ENCODE measurements around the gene SGTB.

SGTB gene

DNA sequence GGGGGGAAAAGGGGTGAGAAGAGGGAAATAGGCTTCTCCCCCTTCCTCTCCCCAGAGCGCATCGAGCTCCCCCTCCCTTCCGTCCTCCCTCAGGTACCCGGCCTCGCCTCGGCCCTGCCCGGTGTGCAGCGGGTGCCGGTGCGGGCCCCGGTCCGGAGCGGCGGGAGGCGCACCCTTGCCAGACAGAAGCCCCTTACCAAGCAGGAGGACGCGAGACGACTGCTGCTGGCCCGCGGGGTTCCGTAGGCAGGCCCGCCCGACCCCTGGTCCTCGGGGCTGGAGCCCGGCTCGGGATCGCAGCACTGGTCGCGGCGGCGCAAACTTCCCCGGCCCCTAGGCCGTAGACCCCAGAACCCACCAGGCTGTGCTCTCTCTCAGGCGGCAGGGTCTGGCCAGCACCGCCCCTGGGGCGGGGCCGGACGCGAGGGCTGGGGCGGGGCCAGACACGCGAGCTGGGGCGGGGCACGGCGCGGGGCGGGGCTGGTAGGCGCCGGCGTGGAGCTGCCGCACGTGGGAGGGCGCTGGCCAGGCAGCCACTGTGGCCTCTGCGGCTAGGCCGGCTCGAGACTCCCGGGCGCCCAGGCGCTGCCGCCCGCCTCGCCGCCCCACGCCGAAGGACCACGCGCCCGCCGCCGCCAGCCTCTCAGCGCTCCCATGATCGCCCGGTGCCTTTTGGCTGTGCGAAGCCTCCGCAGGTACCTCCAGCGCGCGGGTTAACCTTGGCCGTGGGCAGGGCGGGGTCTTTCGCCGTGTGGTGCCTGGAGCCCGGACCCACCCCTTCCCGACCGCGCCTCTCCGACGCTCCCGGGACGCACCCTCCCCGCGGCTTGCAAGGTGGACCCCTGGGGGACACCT lies at the start of gene SGTB, which contains the start of gene NLN:
SGTB (minus strand) TSS at position 390 of the 855 bp plus-strand sequence. CDS start 1,302 bp downstream, outside the sequence.
NLN (plus strand) TSS at position 486 of the 855 bp plus-strand sequence; CDS start at position 655, 169 bp downstream.
- FAIRE-seq (no peak), DNase-seq (ENCODE audit: extremely low spot score, insufficient read length, low read depth) (peak; percentile 92)

- no peak for DNase-seq (ENCODE audit: extremely low spot score, insufficient read length, low read depth)
- FAIRE-seq, result no peak
Observed at GRCh38 chr5:65771266-65771665, 49.4 kb upstream of the SGTB start.

- FAIRE-seq (no peak), DNase-seq (ENCODE audit: extremely low spot score, insufficient read length, low read depth) (no peak)
Observed at GRCh38 chr5:65769539-65769938, 47.6 kb upstream of the SGTB start.

DNA sequence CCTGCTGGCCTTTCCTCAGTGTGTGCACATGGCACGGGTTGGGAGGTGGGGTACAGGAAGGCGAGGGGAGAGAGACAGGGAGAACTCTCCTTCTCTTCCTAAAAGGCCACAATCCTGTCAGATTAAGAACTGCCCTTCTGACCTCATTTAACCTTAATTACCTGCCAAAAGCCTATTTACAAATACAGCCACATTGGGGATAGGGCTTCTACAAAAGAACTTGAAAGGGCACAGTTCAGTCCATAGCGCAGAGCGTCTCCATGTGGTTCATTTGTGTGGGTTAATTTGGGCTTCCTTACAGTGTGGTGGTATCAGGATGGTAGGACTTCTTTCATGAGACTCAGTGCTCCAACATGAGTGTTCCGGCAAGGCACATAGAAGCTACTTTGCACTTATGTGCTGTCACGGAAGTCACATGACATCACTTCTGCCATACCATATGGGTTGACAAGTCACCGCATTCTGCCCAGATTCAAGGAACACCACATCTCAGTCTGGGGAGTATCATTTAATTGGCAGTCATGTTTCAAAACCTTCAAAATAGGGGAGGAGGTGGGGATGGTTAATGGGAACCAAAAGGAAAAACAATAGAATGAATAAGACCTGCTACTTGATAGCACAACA lies 46.9 kb upstream of the SGTB start:
- FAIRE-seq, result no peak

DNA sequence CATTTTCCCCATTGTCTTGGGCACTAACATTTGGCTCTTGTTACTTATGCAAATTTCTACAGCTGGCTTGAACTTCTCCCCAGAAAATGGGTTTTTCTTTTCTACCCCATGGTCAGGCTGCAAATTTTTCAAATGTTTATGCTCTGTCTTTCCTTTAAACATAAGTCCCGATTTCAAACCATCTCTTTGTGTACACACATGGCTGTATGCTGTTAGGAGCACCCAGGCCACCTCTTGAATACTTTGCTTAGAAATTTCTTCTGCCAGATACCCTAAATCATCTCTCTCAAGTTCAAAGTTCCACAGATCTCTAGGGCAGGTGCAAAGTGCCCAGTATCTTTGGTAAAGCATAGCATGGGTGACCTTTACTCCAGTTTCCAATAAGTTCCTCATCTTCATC lies 45.7 kb upstream of the SGTB start:
- DNase-seq (ENCODE audit: extremely low spot score, insufficient read length, low read depth) (no peak), FAIRE-seq (no peak)

More for the DNA sequence above, 46.9 kb upstream of the SGTB start:
- DNase-seq (ENCODE audit: extremely low spot score, insufficient read length, low read depth), result no peak

GRCh38 chr5:65766781-65767180 lies 44.9 kb upstream of the SGTB start:
- DNase-seq (ENCODE audit: extremely low spot score, insufficient read length, low read depth), result no peak
- no peak for FAIRE-seq

- FAIRE-seq (no peak), DNase-seq (ENCODE audit: extremely low spot score, insufficient read length, low read depth) (no peak)
Observed at GRCh38 chr5:65766175-65766574, 44.3 kb upstream of the SGTB start.

- no peak for DNase-seq (ENCODE audit: extremely low spot score, insufficient read length, low read depth)
- FAIRE-seq, result no peak
Observed at GRCh38 chr5:65765582-65765981, 43.7 kb upstream of the SGTB start.

- FAIRE-seq (no peak), DNase-seq (ENCODE audit: extremely low spot score, insufficient read length, low read depth) (no peak)
Observed at GRCh38 chr5:65762234-65762633, 40.3 kb upstream of the SGTB start.

GRCh38 chr5:65760504-65761275 lies 38.8 kb upstream of the SGTB start:
- DNase-seq (ENCODE audit: extremely low spot score, insufficient read length, low read depth) (no peak), FAIRE-seq (peak; percentile 57)

DNA sequence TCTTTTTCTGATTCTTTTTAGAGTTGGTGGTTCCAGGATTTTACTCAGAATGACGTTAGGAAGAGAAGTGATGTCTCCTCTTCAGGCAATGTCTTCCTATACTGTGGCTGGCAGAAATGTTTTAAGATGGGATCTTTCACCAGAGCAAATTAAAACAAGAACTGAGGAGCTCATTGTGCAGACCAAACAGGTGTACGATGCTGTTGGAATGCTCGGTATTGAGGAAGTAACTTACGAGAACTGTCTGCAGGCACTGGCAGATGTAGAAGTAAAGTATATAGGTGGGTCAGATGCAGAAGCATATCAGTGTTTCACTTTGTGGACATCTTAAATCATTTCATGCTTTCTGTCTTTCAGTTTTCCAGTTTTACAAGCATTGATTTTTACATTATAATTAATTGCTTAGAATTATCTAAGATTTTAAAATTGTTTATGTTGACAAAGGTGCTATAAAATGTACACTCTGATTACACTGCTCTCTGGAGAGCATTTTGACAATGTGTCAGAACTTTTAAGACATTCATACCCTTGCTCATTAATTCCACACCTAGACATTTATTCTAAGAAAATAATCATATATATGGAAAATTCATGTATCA lies 36.7 kb upstream of the SGTB start:
- no peak for DNase-seq (ENCODE audit: extremely low spot score, insufficient read length, low read depth)
- no peak for FAIRE-seq

DNA sequence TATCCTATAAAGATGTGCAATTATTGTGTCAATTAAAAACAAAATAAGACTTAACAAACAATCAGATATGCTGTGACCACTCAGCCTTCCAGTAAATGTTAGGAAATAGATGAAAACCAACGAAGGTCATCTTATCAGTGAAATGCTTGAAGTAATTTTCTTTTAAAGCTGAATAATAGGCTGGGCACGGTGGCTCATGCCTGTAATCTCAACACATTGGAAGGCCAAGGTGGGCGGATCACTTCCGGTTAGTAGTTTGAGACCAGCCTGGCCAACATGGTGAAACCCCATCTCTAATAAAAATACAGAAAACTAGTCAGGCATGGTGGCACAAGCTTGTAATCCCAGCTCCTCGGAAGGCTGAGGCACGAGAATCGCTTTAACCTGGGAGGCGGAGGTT lies 31.3 kb upstream of the SGTB start:
- DNase-seq (ENCODE audit: extremely low spot score, insufficient read length, low read depth) (no peak), FAIRE-seq (no peak)

- FAIRE-seq (no peak), DNase-seq (ENCODE audit: extremely low spot score, insufficient read length, low read depth) (no peak)
Observed at GRCh38 chr5:65750938-65751337, 29.0 kb upstream of the SGTB start.

DNA sequence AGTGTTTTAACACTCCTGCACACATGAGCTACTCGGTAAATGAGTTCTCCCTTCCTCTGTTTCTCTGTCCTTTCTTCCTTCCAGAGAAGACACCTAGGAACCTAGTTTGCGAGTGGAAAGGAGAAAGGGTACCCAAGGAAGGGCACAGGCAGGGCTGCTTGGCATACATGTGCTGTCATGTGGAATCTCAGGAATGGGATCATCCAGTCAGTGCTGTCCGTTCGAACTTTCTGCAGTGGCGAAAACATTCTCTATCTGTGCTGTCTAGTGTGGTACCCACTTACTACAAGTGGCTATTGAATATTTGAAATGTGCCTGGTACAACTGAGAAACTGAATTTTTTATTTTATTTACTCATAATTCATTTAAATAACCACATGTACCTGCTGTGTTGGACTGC lies 28.0 kb upstream of the SGTB start:
- FAIRE-seq (no peak), DNase-seq (ENCODE audit: extremely low spot score, insufficient read length, low read depth) (no peak)

GRCh38 chr5:65749221-65749844 lies 27.4 kb upstream of the SGTB start:
- no peak for FAIRE-seq
- no peak for DNase-seq (ENCODE audit: extremely low spot score, insufficient read length, low read depth)

- FAIRE-seq (peak; percentile 85), DNase-seq (ENCODE audit: extremely low spot score, insufficient read length, low read depth) (no peak)
Observed at GRCh38 chr5:65742565-65743231, 20.8 kb upstream of the SGTB start.

- no peak for FAIRE-seq
- DNase-seq (ENCODE audit: extremely low spot score, insufficient read length, low read depth), result no peak
Observed at GRCh38 chr5:65739162-65739561, 17.3 kb upstream of the SGTB start.

DNA sequence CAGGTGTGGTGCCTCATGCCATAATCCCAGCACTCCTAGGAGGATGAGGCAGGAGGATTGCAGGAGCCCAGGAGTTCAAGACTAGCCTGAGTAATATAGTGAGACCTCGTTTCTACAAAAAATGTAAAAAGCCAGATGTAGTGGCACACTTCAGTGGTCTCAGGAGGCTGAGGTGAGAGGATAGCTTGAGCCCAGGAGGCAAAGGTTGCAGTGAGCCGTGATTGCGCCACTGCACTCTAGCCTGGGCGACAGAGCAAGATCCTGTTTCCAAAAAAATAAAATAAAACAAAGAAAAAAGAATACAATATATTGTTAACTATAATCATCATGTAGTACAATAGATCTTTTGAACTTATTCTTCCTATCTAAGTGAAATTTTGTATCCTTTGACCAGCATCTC lies 16.4 kb upstream of the SGTB start:
- FAIRE-seq (no peak), DNase-seq (ENCODE audit: extremely low spot score, insufficient read length, low read depth) (no peak)

- DNase-seq (ENCODE audit: extremely low spot score, insufficient read length, low read depth), result no peak
- FAIRE-seq, result no peak
Observed at GRCh38 chr5:65737842-65738241, 15.9 kb upstream of the SGTB start.

Data from GM18507 (cell line).